Fibroblast of peridontal ligament (primary cell): ENCODE results near the gene WDR33.
"Not testable (repeated sequence)": the region's sequence is repeated elsewhere in the genome, so short reads cannot be mapped to it uniquely, and the experiment has no call there.

Experiments
- DNase-seq: peaks from one replicate; pipeline ENCODE4 v3.0.0-alpha.2; 2010; ENCODE audit errors: extremely low read depth

The WDR33 gene

GRCh38 chr2:127810156-127810618 is 784 bp downstream of the WDR33 start:
- no peak for DNase-seq

GRCh38 chr2:127807678-127808353 is 3.2 kb downstream of the WDR33 start:
- DNase-seq, result no peak

GRCh38 chr2:127806860-127807259 is 4.1 kb downstream of the WDR33 start:
- DNase-seq, result not testable (repeated sequence)

DNA sequence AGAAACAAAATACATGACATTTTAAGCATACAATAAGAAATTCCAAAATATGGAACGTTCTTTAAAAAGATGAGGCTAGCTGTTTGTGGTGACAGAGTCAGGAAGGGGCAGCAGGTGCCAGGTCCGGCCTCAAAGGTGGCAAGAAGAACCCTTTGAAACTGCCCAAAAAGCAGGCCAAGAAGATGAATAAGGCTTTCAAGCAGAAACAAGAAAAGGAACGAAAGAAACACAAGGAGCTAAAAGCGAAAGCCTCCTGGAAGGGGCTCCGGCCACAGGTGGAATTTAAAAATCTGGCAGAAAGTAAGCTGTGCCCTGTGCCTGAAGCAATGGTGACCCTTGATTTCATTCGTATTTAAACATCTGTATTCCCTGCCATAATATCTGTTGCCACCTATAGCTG is 5.5 kb downstream of the WDR33 start:
- DNase-seq, result no peak

- DNase-seq, result no peak
Measured at GRCh38 chr2:127799926-127800325, 11.0 kb downstream of the WDR33 start.

DNA sequence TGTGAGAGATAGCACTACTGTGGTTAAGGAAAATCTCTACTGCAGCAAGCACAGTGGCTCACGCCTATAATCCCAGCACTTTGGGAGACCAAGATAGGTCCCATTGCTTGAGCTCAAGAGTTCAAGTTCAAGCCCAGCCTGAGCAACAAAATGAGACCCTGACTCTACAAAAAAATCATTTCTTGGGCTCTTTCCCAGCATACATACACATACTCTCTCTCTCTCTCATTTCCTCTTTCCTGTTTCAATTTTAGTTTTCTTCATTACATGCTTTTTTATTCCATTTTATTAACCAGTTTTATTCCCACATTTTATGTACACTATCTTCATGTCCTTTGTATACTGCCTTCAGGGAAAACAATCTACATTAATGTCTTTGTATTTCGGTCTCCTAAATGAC is 14.6 kb downstream of the WDR33 start:
- no peak for DNase-seq

DNA sequence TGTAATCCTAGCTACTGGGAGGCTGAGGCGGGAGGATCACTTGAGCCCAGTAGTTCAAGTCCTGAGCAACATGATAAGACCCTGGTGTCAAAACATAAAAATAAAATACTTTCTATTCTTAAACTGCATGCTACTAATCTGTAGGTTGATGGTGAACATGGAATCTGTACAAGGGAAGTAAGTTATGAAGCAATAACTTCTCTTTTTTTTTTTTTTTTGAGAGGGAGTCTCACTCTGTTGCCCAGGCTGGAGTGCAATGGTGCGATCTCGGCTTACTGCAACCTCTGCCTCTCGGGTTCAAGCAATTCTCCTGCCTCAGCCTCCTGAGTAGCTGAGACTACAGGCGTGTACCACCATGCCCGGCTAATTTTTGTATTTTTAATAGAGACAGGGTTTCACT is 16.1 kb downstream of the WDR33 start:
- DNase-seq, result not testable (repeated sequence)

GRCh38 chr2:127792805-127793204 is 18.2 kb downstream of the WDR33 start:
- DNase-seq, result no peak

DNA sequence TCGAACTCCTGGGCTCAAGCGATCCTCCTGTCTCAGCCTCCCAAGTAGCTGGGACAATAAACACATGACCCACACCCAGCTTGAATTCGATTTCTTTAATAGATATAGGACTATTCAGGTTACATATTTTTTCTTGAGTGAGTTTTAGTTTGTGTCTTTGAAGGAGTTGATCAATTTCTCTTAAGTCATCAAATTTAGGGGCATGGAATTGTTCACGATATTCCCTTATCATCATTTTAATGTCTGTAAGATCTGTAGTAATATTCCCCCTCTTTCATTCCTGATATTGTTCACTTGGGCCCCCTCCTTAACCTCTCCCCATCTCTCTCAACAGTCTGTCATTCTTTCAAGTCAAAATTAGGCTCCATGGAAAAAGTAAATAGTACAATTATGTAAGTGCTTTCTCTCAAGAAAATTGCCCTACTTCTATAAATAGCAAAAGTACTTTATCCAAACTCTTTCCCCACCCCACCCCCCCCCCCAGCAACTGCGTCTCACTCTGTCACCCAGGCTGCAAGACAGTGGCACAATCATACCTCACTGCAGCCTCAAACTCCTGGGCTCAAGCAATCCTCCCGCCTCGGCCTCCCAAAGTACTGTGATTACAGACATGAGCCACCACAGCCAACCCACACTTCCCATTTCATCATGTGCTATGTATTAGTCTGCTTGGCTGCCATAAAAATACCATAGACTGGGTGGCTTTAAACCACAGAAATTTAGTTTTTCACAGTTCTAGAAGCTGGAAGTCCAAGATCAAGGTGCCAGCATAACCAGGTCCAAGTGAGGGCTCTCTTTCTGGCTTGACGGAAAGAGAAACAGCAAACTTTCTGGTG is 20.1 kb downstream of the WDR33 start:
- DNase-seq, result no peak

DNA sequence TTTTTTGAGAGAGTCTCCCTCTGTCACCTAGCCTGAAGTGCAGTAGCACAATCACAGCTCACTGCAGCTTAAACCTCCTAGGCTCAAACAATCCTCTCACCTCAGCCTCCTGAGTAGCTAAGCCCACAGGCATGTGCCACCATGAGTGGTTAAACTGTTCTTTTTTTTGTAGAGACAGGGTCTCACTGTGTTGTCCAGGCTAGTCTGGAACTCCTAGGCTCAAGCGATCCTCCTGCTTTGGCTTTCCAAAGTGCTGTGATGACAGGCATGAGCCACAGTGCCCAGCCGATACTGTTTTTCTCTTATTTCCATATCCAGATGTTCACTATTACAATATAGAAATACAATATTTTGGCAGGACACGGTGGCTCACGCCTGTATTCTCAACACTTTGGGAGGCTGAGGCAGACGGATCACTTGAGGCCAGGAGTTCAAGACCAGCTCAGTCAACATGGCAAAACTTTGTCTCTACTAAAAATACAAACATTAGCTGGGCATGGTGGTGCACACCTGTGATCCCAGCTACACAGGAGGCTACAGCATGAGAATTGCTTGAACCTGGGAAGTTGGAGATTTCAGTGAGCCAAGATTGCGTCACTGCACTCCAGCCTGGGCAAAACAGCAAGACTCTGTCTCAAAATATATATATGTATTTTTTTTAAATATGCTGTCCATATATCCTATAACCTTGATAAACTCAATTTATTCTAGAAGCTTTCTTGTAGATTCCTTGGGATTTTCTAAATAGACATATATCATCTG is 24.7 kb downstream of the WDR33 start:
- no peak for DNase-seq

DNA sequence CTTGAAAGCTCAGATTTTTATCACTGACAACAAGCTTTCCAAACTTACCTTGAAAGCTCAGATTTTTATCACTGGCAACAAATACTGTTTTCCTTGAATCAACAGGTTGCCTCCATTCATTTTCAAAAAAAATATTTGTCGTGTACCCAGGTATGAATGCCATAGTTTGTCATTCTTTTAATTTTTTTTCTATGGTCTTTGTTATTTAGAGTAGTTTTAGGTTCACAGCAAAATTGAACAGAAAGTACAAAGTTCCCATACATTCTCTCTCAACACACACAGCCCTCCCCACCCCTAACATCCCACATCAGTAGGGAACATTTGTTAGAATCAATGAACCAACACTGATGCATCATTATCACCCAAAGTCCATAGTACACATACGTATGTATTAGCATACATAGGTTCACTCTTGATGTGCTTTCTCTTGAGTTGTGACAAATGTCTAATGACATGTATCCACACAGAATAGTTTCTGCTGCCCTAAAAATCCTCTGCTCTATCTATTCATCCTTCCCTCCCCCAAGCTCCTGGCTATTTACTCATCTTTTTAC is 25.9 kb downstream of the WDR33 start:
- no peak for DNase-seq

- no peak for DNase-seq
Measured at GRCh38 chr2:127783101-127783500, 27.9 kb downstream of the WDR33 start.

DNA sequence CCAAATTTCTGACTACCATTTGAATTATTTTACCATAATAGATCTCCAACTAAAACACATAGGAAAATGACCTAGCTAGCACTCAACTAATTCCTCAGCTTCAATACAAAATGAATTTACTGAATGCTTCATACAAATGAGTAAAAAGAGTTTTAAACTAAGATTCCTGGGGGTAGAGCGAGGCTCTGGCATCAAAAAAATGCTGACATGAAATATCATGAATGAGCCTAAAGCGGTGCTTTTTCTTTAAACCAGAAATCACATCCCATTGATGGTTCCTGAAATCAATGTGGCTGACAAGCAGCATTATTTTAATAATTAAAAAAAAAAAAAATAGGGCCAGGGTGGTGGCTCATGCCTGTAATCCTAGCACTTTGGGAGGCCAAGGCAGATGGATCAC is 32.1 kb downstream of the WDR33 start:
- DNase-seq, result no peak

- no peak for DNase-seq
Measured at GRCh38 chr2:127778447-127778846, 32.5 kb downstream of the WDR33 start.

DNA sequence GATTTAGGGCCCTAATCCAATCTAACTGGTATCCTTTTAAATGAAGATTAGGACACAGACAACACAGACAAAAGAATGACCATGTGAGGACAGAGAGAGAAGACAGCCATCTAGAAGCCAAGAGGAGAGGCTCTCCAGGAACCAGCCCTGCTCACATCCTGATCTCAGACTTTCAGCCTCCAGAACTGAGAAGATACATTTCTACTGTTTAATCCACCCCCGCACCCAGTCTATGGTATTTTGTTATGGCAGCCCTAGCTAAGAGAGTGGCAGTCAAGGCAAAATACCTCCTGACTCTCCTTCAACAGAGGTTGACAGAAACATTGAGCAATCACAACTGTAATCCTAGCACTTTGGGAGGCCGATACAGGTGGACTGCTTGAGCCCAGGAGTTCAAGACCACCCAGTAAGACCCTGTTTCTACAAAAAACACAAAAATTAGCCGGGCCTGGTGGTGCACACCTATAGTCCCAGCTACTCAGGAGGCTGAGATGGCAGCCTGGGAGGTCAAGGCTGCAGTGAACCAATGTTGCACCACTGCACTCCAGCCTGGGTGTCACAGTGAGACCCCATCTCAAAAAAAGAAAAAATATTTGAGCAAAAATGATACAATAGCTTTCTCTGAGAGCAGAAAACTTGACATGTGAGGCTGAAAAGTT is 34.7 kb downstream of the WDR33 start:
- no peak for DNase-seq

- DNase-seq, result peak; percentile 38
Measured at GRCh38 chr2:127771756-127772155, 39.2 kb downstream of the WDR33 start.

DNA sequence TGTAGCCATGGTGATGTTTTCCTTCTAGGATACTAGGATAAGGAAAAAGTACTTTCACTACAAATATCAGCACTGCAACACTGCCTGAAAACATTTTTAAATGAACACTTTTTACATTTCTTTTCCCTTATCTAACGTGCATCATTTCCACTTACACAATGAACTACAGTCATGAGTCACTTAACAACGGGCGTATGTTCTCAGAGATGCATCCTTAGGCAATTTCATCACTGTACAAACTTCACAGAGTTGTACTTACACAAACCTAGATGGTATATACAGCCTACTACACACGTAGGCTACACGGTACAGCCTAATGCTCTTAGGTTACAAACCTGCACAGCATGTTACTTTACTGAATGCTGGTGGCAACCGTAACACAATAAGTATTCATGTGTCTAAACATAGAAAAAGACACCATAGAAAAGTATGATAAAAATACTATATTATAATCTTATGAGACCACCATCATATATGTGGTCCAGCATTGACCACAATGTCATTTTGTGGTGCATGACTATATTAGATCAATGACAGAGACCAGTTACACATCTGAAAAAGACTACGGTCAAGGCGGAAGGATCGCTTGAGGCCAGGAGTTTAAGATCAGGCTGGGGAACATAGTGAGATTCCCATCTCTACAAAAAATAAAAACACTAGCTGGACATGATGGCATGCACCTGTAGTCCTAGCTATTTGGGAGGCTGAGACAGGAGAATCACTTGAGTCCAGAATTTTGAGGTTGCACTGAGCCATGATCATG is 39.8 kb downstream of the WDR33 start:
- DNase-seq, result peak; percentile 92

GRCh38 chr2:127770534-127770933 is 40.4 kb downstream of the WDR33 start:
- DNase-seq, result not testable (repeated sequence)

- no peak for DNase-seq
Measured at GRCh38 chr2:127769587-127769986, 41.4 kb downstream of the WDR33 start.

- no peak for DNase-seq
Measured at GRCh38 chr2:127768775-127769479, 42.0 kb downstream of the WDR33 start.
